ENCODE measurements around the gene CAPN2. TPM values are rescaled to one million over a fixed set of nuclear protein-coding genes. Genes with fewer than 3 reads are reported as not detected.
A peak's percentile ranks its signal among the peaks of the same experiment; 100 is the strongest.

The CAPN2 gene
- 100 to 1,000 TPM in 1 of 2 donors, 10 to 100 TPM in 1; 88.5 to 156 TPM for total RNA-seq

DNA sequence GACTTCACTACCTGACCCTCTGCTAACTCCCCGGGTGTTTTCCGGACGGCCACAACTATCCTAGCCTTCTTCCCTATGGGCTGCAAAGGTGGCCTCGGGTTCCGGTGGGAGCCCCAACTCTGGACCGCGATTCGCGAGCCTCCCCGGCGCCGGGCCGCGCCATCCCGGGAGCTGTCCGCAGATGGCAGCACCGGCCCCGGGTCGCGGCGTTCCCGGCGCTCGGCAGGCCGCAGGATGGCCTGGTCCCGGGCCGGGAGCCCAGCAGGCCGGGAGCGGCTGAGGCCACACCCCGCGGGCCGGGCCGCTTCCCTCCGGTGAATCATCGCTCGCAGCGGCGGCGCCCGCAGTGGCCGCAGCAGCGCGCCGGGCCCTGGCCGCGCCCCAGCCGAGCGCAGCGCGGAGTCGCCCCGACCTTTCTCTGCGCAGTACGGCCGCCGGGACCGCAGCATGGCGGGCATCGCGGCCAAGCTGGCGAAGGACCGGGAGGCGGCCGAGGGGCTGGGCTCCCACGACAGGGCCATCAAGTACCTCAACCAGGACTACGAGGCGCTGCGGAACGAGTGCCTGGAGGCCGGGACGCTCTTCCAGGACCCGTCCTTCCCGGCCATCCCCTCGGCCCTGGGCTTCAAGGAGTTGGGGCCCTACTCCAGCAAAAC, at the start of gene CAPN2:
Gene CAPN2 (plus strand): TSS at position 346 of the 656 bp plus-strand sequence. CDS start 102 bp downstream, at position 448.
- Histone ChIP-seq H3K27ac (peak within 1 kb of the TSS; percentile 91 to 92), H3K9me3 (no peaks in the 10 kb centered on the region), H3K36me3 (no peaks in the 10 kb centered on the region), H3K27me3 (replicated peaks; ENCODE audit: insufficient read depth) (no peaks in the 10 kb centered on the region), H3K4me1 (replicated peaks) (peaks cover 11% of the 10 kb centered on the region), H3K4me3 (peak within 1 kb of the TSS; percentile 77 to 81)
- WGBS = under 1% methylated on average over 38 of the region's 74 CpGs
- TF ChIP-seq POLR2AphosphoS5 (IDR thresholded peaks at IDR 0.05) (no peak), POLR2A (IDR thresholded peaks at IDR 0.05) (peak; percentile 73)
- TF ChIP-seq, protein P1, sequence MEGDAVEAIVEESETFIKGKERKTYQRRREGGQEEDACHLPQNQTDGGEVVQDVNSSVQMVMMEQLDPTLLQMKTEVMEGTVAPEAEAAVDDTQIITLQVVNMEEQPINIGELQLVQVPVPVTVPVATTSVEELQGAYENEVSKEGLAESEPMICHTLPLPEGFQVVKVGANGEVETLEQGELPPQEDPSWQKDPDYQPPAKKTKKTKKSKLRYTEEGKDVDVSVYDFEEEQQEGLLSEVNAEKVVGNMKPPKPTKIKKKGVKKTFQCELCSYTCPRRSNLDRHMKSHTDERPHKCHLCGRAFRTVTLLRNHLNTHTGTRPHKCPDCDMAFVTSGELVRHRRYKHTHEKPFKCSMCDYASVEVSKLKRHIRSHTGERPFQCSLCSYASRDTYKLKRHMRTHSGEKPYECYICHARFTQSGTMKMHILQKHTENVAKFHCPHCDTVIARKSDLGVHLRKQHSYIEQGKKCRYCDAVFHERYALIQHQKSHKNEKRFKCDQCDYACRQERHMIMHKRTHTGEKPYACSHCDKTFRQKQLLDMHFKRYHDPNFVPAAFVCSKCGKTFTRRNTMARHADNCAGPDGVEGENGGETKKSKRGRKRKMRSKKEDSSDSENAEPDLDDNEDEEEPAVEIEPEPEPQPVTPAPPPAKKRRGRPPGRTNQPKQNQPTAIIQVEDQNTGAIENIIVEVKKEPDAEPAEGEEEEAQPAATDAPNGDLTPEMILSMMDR (IDR thresholded peaks at IDR 0.05) = peak; percentile 70 to 94 (median 81)
- peak; percentile 78 for DNase-seq (ENCODE audit: low spot score)
- intact Hi-C loops (cut with DNase I) = loop anchor here (1.0 kb wide), 1 partner anchor 37 kb away; no protein-coding TSS in a partner anchor

GRCh38 chr1:223662943-223663342, 49.4 kb upstream of the CAPN2 start:
- Histone ChIP-seq H3K4me1 (replicated peaks) (no peaks in the 10 kb centered on the region), H3K36me3 (no peaks in the 10 kb centered on the region), H3K27me3 (replicated peaks; ENCODE audit: insufficient read depth) (no peaks in the 10 kb centered on the region), H3K4me3 (no peak overlapping the region), H3K9me3 (no peaks in the 10 kb centered on the region), H3K27ac (no peak overlapping the region)
- WGBS = 64% methylated on average over 5 of the region's 5 CpGs
- intact Hi-C loops (cut with DNase I) = no loop called here
- no peak for DNase-seq (ENCODE audit: low spot score)
- TF ChIP-seq POLR2AphosphoS5 (IDR thresholded peaks at IDR 0.05) (no peak), POLR2A (IDR thresholded peaks at IDR 0.05) (no peak)
- TF ChIP-seq, protein P1 (IDR thresholded peaks at IDR 0.05) = no peak

- no peaks in the 10 kb centered on the region for H3K9me3 ChIP-seq
- no peak overlapping the region for H3K27ac ChIP-seq
- H3K27me3 ChIP-seq (replicated peaks; ENCODE audit: insufficient read depth) = no peaks in the 10 kb centered on the region
- WGBS = 79% methylated on average over 5 of the region's 5 CpGs
- H3K36me3 ChIP-seq = no peaks in the 10 kb centered on the region
- no peak for TF ChIP-seq POLR2AphosphoS5 (IDR thresholded peaks at IDR 0.05)
- no peak for TF ChIP-seq POLR2A (IDR thresholded peaks at IDR 0.05)
- TF ChIP-seq, protein P1 (IDR thresholded peaks at IDR 0.05) = no peak
- no peak for DNase-seq (ENCODE audit: low spot score)
- intact Hi-C loops (cut with DNase I) = no loop called here
- no peaks in the 10 kb centered on the region for H3K4me1 ChIP-seq (replicated peaks)
- no peak overlapping the region for H3K4me3 ChIP-seq
Observed at GRCh38 chr1:223664106-223664505, 48.2 kb upstream of the CAPN2 start.

- Histone ChIP-seq H3K4me3 (no peak within 1 kb of the TSS), H3K36me3 (no peaks in the 10 kb centered on the region), H3K9me3 (no peaks in the 10 kb centered on the region), H3K27ac (peak within 1 kb of the TSS; percentile 20 to 25), H3K27me3 (replicated peaks; ENCODE audit: insufficient read depth) (no peaks in the 10 kb centered on the region), H3K4me1 (replicated peaks) (no peaks in the 10 kb centered on the region)
- intact Hi-C loops (cut with DNase I) = no loop called here
- TF ChIP-seq, protein P1 (IDR thresholded peaks at IDR 0.05) = no peak
- TF ChIP-seq POLR2AphosphoS5 (IDR thresholded peaks at IDR 0.05) = peak; percentile 48
- 61% methylated on average over 6 of the region's 6 CpGs for WGBS
- peak; percentile 62 for DNase-seq (ENCODE audit: low spot score)
Observed at GRCh38 chr1:223665592-223666312, 46.6 kb upstream of the CAPN2 start, which contains the start of gene CAPN8. TSS of gene CAPN8 (minus strand) at chr1:223665701. CDS start at chr1:223665646, 55 bp downstream.

Data from prostate gland (tissue), 2 donors.